HEK293 (cell line): Measurements from ENCODE around the gene SCN10A.

ENCODE experiments used
- CTCF ChIA-PET: fragments of 350-600 bp; formaldehyde crosslinking; extraction: SDS; loops from one replicate; lab custom pipeline; 2021; ENCODE audit warnings: antibody characterized with exemption; lab: Yijun Ruan, JAX
- POLR2A ChIA-PET: fragments of 300-600 bp; formaldehyde crosslinking; extraction: SDS; loops from one replicate; lab custom pipeline; 2020; ENCODE audit warnings: antibody characterized with exemption, inconsistent platforms; lab: Yijun Ruan, JAX
- H3K27ac ChIP-seq: fragments of 200-500 bp; sonication (Bioruptor generic); 2 replicates; pipeline ENCODE4 v1.5.1; 2014; ENCODE audit warnings: low read depth, low read length, control low read depth, inconsistent platforms; ENCODE audit errors: extremely low read depth
- H3K36me3 ChIP-seq, 2 experiments: fragments of 200-500 bp in 1 of 2; sonication (Bioruptor generic) in 1 of 2; 1 replicate in 1 of 2; 2 replicates in 1 of 2; pipeline ENCODE4 v1.5.1; 2014 to 2017; ENCODE audit warnings: inconsistent platforms in 2 of 2, low read length in 2 of 2; ENCODE audit not compliant: control insufficient read depth in 2 of 2, insufficient read depth in 1 of 2
- H3K4me1 ChIP-seq: fragments of 200-500 bp; sonication (Bioruptor generic); 2 replicates; pipeline ENCODE4 v1.5.1; 2014; ENCODE audit warnings: mild to moderate bottlenecking, low read length, inconsistent platforms; ENCODE audit not compliant: control insufficient read depth, insufficient read depth
- H3K4me3 ChIP-seq: 2 replicates; pipeline ENCODE4 v1.5.1; 2011; ENCODE audit warnings: low read depth, mild to moderate bottlenecking, control low read depth, low read length, moderate library complexity
- H3K9me3 ChIP-seq: fragments of 200-500 bp; sonication (Bioruptor generic); 2 replicates; pipeline ENCODE4 v1.5.1; 2014; ENCODE audit warnings: low read depth, low read length, inconsistent platforms; ENCODE audit not compliant: control insufficient read depth, insufficient read depth
- GLIS1 ChIP-seq: fragments of 450-650 bp; formaldehyde crosslinking; IDR thresholded peaks from 2 replicates; pipeline ENCODE4 v1.5.1; 2016; ENCODE audit warnings: missing biosample characterization, missing genetic modification characterization
- GLIS2 ChIP-seq: fragments of 450-650 bp; formaldehyde crosslinking; IDR thresholded peaks from 2 replicates; pipeline ENCODE4 v1.5.1; 2016; ENCODE audit warnings: missing biosample characterization, missing genetic modification characterization
- KLF1 ChIP-seq: fragments of 450-650 bp; formaldehyde crosslinking; IDR thresholded peaks from 2 replicates; pipeline ENCODE4 v1.5.1; 2016; ENCODE audit warnings: missing biosample characterization, missing genetic modification characterization
- KLF8 ChIP-seq: fragments of 450-650 bp; formaldehyde crosslinking; IDR thresholded peaks from 2 replicates; pipeline ENCODE4 v1.5.1; 2016; ENCODE audit warnings: missing biosample characterization, missing genetic modification characterization
- MZF1 ChIP-seq: fragments of 450-650 bp; formaldehyde crosslinking; IDR thresholded peaks from 2 replicates; pipeline ENCODE4 v1.5.1; 2017; ENCODE audit warnings: missing biosample characterization, missing genetic modification characterization, borderline replicate concordance
- SCRT2 ChIP-seq: fragments of 450-650 bp; formaldehyde crosslinking; IDR thresholded peaks from 2 replicates; pipeline ENCODE4 v1.5.1; 2016; ENCODE audit warnings: missing biosample characterization, missing genetic modification characterization
- TRIM28 ChIP-seq: IDR thresholded peaks from 2 replicates; pipeline ENCODE4 v1.6.1; 2011; ENCODE audit warnings: low read length, control low read depth, borderline replicate concordance
- ZBTB20 ChIP-seq: fragments of 450-650 bp; formaldehyde crosslinking; IDR thresholded peaks from 2 replicates; pipeline ENCODE4 v1.5.1; 2016; ENCODE audit warnings: missing biosample characterization, missing genetic modification characterization
- ZNF146 ChIP-seq: fragments of 450-650 bp; formaldehyde crosslinking; IDR thresholded peaks from 2 replicates; pipeline ENCODE4 v1.5.1; 2016; ENCODE audit warnings: missing biosample characterization, missing genetic modification characterization
- ZNF335 ChIP-seq: fragments of 450-650 bp; formaldehyde crosslinking; conservative IDR thresholded peaks from 2 replicates; pipeline ENCODE4 v1.5.1; 2016; ENCODE audit warnings: missing biosample characterization, missing genetic modification characterization
- ZNF394 ChIP-seq: fragments of 450-650 bp; formaldehyde crosslinking; IDR thresholded peaks from 2 replicates; pipeline ENCODE4 v1.5.1; 2016; ENCODE audit warnings: missing biosample characterization, missing genetic modification characterization, mild to moderate bottlenecking, moderate library complexity, borderline replicate concordance
- ZNF701 ChIP-seq: fragments of 450-650 bp; formaldehyde crosslinking; IDR thresholded peaks from 2 replicates; pipeline ENCODE4 v1.5.1; 2016; ENCODE audit warnings: missing biosample characterization, missing genetic modification characterization
- ZNF777 ChIP-seq: fragments of 450-650 bp; formaldehyde crosslinking; IDR thresholded peaks from 2 replicates; pipeline ENCODE4 v1.5.1; 2017; ENCODE audit warnings: missing biosample characterization, missing genetic modification characterization, borderline replicate concordance
- ZXDB ChIP-seq: fragments of 450-650 bp; formaldehyde crosslinking; IDR thresholded peaks from 2 replicates; pipeline ENCODE4 v1.5.1; 2016; ENCODE audit warnings: missing biosample characterization, missing genetic modification characterization
- TF ChIP-seq, protein P1 (sequence below): fragments of 450-650 bp; formaldehyde crosslinking; IDR thresholded peaks from 2 replicates; pipeline ENCODE4; 2016; ENCODE audit warnings: missing biosample characterization, missing genetic modification characterization
- TF ChIP-seq, protein P2 (sequence below): fragments of 450-650 bp; formaldehyde crosslinking; IDR thresholded peaks from 2 replicates; pipeline ENCODE4 v1.5.1; 2017; ENCODE audit warnings: missing biosample characterization, missing genetic modification characterization
- TF ChIP-seq, protein P3 (sequence below): fragments of 450-650 bp; formaldehyde crosslinking; IDR thresholded peaks from 2 replicates; pipeline ENCODE4 v1.5.1; 2017; ENCODE audit warnings: missing biosample characterization, missing genetic modification characterization
- TF ChIP-seq, protein P4 (sequence below): fragments of 450-650 bp; formaldehyde crosslinking; IDR thresholded peaks from 2 replicates; pipeline ENCODE4 v1.5.1; 2016; ENCODE audit warnings: missing biosample characterization, missing genetic modification characterization

Gene SCN10A

DNA sequence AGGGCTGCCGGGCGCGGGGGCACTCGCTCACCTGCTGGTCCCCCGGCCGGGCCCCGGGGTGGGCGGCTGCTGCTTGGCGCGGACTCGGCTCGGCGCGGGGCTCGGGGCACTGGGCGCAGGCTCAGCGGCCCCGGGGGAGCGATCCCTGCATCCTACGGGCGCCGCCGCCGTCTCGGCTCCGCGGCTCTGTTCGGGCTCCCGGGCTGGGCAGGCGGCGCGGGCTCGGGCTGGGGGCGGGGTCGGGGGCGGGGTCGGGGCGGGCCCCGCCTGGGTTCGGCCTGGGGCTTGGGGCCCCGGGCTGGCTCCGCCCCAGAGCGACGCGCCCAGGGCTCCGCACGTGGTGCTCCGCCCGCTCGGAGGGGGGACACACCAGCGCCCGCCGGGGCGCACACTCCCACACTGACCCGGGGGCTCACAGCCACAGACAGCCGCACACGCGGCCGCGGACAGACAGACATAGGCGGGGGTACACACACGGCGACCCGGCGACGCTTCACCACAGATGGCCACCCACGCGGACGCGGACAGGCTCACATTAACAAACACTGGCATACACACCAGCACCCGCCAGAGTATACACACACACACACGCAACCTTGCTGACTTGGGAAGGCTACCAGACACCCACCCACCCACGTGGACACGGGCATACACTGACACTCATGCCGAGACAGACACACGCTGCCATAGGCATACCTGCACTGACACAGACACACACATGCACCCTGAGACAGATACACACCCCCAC lies 166.3 kb downstream of the SCN10A start, which contains the start of gene SCN5A (continued):
- TF ChIP-seq, protein P1, sequence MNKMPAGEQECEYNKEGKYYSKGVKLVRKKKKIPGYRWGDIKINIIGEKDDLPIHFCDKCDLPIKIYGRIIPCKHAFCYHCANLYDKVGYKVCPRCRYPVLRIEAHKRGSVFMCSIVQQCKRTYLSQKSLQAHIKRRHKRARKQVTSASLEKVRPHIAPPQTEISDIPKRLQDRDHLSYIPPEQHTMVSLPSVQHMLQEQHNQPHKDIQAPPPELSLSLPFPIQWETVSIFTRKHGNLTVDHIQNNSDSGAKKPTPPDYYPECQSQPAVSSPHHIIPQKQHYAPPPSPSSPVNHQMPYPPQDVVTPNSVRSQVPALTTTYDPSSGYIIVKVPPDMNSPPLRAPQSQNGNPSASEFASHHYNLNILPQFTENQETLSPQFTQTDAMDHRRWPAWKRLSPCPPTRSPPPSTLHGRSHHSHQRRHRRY (tag by site-specific recombination) = 0 out of 2 replicates have a peak, but pooled peaks have one; percentile 42
- TF ChIP-seq ZNF335 (tag by site-specific recombination) (peak; percentile 81), GLIS2 (peak; percentile 39; the same call in 1 of the 2 replicates), KLF1 (0 out of 2 replicates have a peak, but pooled peaks have one; percentile 18), TRIM28 (no peak), GLIS1 (tag by site-specific recombination) (peak; percentile 18; the same call in 1 of the 2 replicates), ZBTB20 (tag by site-specific recombination) (peak; percentile 34; the same call in 1 of the 2 replicates), ZNF777 (tag by site-specific recombination) (peak; percentile 29; the same call in 1 of the 2 replicates)
- TF ChIP-seq, protein P2, sequence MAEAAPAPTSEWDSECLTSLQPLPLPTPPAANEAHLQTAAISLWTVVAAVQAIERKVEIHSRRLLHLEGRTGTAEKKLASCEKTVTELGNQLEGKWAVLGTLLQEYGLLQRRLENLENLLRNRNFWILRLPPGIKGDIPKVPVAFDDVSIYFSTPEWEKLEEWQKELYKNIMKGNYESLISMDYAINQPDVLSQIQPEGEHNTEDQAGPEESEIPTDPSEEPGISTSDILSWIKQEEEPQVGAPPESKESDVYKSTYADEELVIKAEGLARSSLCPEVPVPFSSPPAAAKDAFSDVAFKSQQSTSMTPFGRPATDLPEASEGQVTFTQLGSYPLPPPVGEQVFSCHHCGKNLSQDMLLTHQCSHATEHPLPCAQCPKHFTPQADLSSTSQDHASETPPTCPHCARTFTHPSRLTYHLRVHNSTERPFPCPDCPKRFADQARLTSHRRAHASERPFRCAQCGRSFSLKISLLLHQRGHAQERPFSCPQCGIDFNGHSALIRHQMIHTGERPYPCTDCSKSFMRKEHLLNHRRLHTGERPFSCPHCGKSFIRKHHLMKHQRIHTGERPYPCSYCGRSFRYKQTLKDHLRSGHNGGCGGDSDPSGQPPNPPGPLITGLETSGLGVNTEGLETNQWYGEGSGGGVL = peak; percentile 70; the same call in 1 of the 2 replicates
- TF ChIP-seq, protein P3, sequence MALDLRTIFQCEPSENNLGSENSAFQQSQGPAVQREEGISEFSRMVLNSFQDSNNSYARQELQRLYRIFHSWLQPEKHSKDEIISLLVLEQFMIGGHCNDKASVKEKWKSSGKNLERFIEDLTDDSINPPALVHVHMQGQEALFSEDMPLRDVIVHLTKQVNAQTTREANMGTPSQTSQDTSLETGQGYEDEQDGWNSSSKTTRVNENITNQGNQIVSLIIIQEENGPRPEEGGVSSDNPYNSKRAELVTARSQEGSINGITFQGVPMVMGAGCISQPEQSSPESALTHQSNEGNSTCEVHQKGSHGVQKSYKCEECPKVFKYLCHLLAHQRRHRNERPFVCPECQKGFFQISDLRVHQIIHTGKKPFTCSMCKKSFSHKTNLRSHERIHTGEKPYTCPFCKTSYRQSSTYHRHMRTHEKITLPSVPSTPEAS (tag by site-specific recombination) = peak; percentile 95
- TF ChIP-seq, all 188 proteins: peak for 20

DNA sequence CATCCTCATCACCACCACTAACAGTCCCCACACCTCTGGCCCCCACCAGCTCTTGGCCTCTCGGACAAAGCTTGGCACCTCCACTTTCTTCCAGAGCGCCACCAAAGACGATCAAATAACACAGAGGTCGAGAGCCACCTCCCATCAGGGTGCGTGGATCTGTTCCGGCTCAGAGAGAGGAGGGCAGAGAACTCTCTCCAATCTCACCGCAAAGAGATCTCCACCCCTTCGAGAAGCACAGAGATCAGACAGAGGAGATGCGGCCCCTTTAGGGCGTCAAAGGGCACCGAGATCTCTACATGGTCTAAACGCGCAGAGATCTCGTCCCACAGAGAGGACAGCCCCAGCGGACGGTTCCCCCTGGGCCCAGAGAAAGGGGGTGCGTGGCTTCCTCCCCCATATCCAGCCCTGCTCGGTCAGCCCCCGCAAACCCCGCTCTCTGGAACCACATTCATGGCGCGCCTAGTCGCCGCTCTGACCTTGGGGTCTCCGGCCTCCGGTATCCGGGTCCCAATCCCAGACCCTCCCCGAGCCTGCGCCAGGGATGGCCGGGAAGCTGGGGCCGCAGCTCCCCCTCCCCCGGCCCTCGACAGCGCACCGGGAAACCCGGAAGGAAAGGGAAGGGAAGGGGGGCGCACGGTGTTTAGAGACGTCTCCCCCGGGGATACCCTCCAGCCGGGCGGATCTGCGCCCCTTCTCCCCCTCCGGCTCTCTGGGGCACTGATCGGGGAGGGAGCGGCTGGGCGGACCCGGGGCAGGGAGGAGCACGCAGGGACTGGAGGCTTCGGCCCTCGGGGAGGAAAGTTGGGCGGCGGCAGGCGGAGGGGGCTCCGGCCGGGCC lies 167.1 kb downstream of the SCN10A start:
- Histone ChIP-seq H3K4me3 (peak overlapping the region; percentile 53), H3K9me3 (no peaks in the 10 kb centered on the region), H3K4me1 (no peaks in the 10 kb centered on the region), H3K27ac (no peak overlapping the region; the same call in 1 of the 2 replicates), H3K36me3 (no peaks in the 10 kb centered on the region)
- ChIA-PET POLR2A (no interaction called here), CTCF (no interaction called here)
- no peak for TF ChIP-seq MZF1 (tag by site-specific recombination)
- TF ChIP-seq, protein P2 = peak; percentile 85
- TF ChIP-seq ZNF394 = no peak
- TF ChIP-seq ZNF701 (tag by site-specific recombination) = no peak
- TF ChIP-seq GLIS2 = peak; percentile 8; the same call in 1 of the 2 replicates

DNA sequence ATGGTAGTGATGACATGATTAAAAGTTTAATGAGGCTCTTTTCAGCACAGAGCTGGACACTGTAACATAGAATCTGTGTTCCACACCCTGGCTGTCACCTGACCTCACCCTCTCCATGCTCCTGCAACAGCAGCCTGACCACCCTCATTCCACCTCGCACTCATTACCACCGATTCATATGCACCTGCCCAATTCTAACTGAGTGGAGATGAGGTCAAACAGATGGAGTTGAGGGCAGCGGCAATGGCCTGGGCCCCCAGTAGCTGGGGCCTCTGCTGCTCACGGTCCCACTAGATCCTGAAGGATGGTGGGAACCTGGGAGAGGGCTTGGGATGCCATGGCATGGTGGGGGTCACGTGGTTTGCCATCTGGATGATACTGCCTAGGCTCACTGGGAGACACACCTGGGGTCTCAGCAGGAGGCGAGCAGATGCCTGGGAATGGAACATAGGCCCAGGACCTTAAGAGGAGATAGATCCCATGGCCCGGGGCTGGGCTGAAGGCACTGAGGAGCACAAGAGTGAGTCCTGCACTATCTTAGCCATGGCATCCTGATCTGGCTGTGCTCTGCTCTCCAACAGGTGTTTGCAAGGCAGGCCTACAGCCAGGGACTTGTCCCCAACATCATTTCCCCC lies 167.9 kb downstream of the SCN10A start:
- ChIA-PET CTCF (interaction anchor here (0.7 to 0.8 kb wide), 2 partner anchors 293 to 383 kb away, joined by 3 to 4 read pairs; no protein-coding TSS in a partner anchor), POLR2A (no interaction called here)
- TF ChIP-seq, protein P4, sequence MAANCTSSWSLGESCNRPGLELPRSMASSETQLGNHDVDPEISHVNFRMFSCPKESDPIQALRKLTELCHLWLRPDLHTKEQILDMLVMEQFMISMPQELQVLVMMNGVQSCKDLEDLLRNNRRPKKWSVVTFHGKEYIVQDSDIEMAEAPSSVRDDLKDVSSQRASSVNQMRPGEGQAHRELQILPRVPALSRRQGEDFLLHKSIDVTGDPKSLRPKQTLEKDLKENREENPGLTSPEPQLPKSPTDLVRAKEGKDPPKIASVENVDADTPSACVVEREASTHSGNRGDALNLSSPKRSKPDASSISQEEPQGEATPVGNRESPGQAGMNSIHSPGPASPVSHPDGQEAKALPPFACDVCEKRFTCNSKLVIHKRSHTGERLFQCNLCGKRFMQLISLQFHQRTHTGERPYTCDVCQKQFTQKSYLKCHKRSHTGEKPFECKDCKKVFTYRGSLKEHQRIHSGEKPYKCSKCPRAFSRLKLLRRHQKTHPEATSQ (tag by site-specific recombination) = no peak
- no peak for TF ChIP-seq ZXDB
- no peak for TF ChIP-seq ZNF146
- peak; percentile 72 for TF ChIP-seq SCRT2 (tag by site-specific recombination)
- TF ChIP-seq KLF8 (tag by site-specific recombination) = no peak
- Histone ChIP-seq H3K27ac (no peak overlapping the region), H3K4me3 (no peak overlapping the region), H3K36me3 (no peaks in the 10 kb centered on the region), H3K9me3 (no peaks in the 10 kb centered on the region), H3K4me1 (no peaks in the 10 kb centered on the region)
